OCI-LY1 (cell line): ENCODE results near the gene FRMD4A.

Source experiments
- H2AFZ ChIP-seq: fragments of 200-600 bp; sonication (generic), shearing (Covaris generic); 2 replicates; pipeline ENCODE4 v1.6.0; 2014; ENCODE audit warnings: antibody characterized with exemption, mild to moderate bottlenecking, low read length
- H3F3A ChIP-seq: fragments of 200-600 bp; sonication (generic), shearing (Covaris generic); 2 replicates; pipeline ENCODE4 v1.6.0; 2014; ENCODE audit warnings: mild to moderate bottlenecking, antibody characterized with exemption, low read length, moderate library complexity; ENCODE audit not compliant: insufficient read depth
- H3K27ac ChIP-seq: fragments of 200-600 bp; sonication (generic); 2 replicates; pipeline ENCODE4 v1.5.1; 2014; ENCODE audit warnings: low read length, mixed run types, mild to moderate bottlenecking, low read depth; ENCODE audit not compliant: poor library complexity, severe bottlenecking
- H3K27me3 ChIP-seq: fragments of 200-600 bp; sonication (generic); 2 replicates; pipeline ENCODE4 v1.6.0; 2014; ENCODE audit warnings: antibody characterized with exemption, mild to moderate bottlenecking, low read length, moderate library complexity; ENCODE audit not compliant: insufficient read depth
- H3K36me3 ChIP-seq: fragments of 200-600 bp; sonication (generic); 2 replicates; pipeline ENCODE4 v1.6.1; 2014; ENCODE audit warnings: mild to moderate bottlenecking, antibody characterized with exemption, low read length, moderate library complexity, mixed read lengths; ENCODE audit not compliant: insufficient read depth
- H3K4me1 ChIP-seq: fragments of 200-600 bp; sonication (generic); 2 replicates; pipeline ENCODE4 v1.5.1; 2014; ENCODE audit warnings: mild to moderate bottlenecking, low read length, moderate library complexity; ENCODE audit not compliant: insufficient read depth, severe bottlenecking
- H3K4me2 ChIP-seq: fragments of 200-600 bp; sonication (generic), shearing (Covaris generic); 2 replicates; pipeline ENCODE4 v1.6.1; 2014; ENCODE audit warnings: low read length
- H3K4me3 ChIP-seq: fragments of 200-600 bp; sonication (generic); 2 replicates; pipeline ENCODE4 v1.5.1; 2014; ENCODE audit warnings: low read length, low read depth, mild to moderate bottlenecking, mixed read lengths; ENCODE audit not compliant: poor library complexity, severe bottlenecking
- H3K79me2 ChIP-seq: fragments of 200-600 bp; shearing (Covaris generic); 2 replicates; pipeline ENCODE4 v1.6.1; 2016; ENCODE audit warnings: mixed run types, low read length, mixed read lengths; ENCODE audit not compliant: insufficient read depth
- H3K9ac ChIP-seq: fragments of 200-600 bp; sonication (generic), shearing (Covaris generic); 2 replicates; pipeline ENCODE4 v1.6.1; 2014; ENCODE audit warnings: mild to moderate bottlenecking, low read length, mixed read lengths
- H3K9me2 ChIP-seq: fragments of 200-600 bp; sonication (generic), shearing (Covaris generic); 2 replicates; pipeline ENCODE4 v1.6.1; 2014; ENCODE audit warnings: low read depth, mild to moderate bottlenecking, low read length, mixed read lengths
- H3K9me3 ChIP-seq: fragments of 200-600 bp; shearing (Covaris generic); 2 replicates; pipeline ENCODE4 v1.6.1; 2014; ENCODE audit warnings: low read length, mixed read lengths
- H4K20me1 ChIP-seq: fragments of 200-600 bp; sonication (generic), shearing (Covaris generic); 2 replicates; pipeline ENCODE4 v1.6.0; 2016; ENCODE audit warnings: mild to moderate bottlenecking, low read length; ENCODE audit not compliant: insufficient read depth
- EZH2 ChIP-seq: fragments of 200-600 bp; sonication (generic), shearing (Covaris generic); IDR thresholded peaks from 2 replicates; pipeline ENCODE4 v1.8.0; 2017; ENCODE audit warnings: borderline replicate concordance, mixed run types, mild to moderate bottlenecking, antibody characterized with exemption, low read length, moderate library complexity, mixed read lengths
- TF ChIP-seq, protein P1 (sequence below): fragments of 200-600 bp; sonication (generic), shearing (Covaris generic); IDR thresholded peaks from 2 replicates; pipeline ENCODE4 v1.5.1; 2017; ENCODE audit warnings: mild to moderate bottlenecking, antibody characterized with exemption, low read length, moderate library complexity, mixed read lengths

Gene FRMD4A

DNA sequence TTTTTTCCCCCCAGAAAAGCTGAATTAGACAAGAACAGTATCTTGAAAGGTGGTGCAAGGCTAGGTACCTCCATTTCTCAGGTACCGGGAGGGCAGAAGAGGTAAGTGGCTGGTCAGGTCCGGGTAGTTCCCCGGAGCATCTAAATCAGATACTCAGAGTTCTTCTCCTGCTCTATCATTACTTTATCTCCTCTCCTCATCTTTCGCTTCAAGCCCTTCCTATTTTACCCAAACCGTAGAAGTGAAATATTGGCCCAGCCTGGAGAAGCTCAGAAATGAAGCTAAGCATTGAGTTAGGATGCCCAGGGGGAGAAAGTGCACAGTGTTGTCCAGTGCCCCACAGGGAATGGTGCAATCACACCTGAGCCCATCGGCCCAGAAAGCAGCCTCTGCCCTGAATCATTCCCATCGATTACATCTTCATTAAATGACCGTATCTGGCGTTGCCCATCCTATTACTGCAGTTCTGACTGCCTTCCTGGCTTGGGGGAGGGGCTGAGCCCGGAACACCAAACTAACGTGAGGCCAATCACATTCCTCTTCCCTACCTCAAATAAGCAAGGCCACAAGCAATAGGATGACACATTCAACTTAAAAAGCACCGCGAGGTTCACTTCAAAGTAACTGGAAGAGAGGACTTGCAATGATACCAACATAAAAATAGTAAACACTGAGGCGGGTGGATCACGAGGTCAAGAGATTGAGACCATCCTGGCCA is 627.5 kb downstream of the FRMD4A start:
- Histone ChIP-seq H3K79me2 (no peaks in the 10 kb centered on the region), H3K4me3 (no peak overlapping the region), H3K9me2 (no peaks in the 10 kb centered on the region), H3K4me2 (no peak overlapping the region), H3F3A (no peaks in the 10 kb centered on the region), H4K20me1 (no peaks in the 10 kb centered on the region), H2AFZ (no peak overlapping the region), H3K4me1 (no peaks in the 10 kb centered on the region), H3K27me3 (peaks cover 4% of the 10 kb centered on the region; the same call in 1 of the 2 replicates), H3K9ac (no peak overlapping the region), H3K9me3 (no peaks in the 10 kb centered on the region), H3K36me3 (no peaks in the 10 kb centered on the region), H3K27ac (no peak overlapping the region)
- no peak for TF ChIP-seq EZH2
- TF ChIP-seq, protein P1, sequence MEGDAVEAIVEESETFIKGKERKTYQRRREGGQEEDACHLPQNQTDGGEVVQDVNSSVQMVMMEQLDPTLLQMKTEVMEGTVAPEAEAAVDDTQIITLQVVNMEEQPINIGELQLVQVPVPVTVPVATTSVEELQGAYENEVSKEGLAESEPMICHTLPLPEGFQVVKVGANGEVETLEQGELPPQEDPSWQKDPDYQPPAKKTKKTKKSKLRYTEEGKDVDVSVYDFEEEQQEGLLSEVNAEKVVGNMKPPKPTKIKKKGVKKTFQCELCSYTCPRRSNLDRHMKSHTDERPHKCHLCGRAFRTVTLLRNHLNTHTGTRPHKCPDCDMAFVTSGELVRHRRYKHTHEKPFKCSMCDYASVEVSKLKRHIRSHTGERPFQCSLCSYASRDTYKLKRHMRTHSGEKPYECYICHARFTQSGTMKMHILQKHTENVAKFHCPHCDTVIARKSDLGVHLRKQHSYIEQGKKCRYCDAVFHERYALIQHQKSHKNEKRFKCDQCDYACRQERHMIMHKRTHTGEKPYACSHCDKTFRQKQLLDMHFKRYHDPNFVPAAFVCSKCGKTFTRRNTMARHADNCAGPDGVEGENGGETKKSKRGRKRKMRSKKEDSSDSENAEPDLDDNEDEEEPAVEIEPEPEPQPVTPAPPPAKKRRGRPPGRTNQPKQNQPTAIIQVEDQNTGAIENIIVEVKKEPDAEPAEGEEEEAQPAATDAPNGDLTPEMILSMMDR, result no peak

DNA sequence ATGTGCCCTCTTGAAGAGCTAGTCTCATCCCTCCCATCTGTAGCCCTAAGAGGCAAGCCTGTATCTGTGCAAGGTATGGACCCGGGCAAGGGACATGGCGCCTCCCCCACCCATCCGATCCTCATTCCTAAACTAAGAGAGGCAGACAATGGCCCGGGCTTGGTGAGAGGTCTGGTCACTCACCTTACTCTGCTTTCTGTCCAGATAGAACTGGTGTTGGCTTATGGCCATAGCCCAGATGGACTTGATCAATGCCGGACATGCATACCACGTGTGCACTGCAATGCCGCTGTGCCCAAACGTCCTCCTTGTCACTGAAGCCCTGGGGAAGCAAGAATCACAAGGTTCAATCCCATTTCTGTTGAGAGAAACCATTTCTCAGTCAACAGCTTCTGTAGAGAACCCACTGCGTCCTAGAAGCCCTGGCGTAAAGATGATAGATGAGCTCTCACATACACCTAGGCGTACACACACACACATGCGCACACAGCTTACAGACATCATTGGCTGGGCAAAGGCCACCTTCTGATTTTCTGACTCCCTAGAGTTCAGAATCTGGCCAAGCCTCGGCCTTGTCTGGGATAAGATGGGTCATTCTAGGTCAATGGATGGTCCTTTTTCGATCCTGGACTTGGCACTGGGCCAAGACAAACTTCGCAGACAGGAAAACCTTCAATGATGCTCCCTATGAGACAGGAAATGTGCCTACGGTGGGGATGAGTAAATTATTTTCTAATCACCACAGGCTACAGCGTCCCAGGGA is 629.4 kb downstream of the FRMD4A start:
- Histone ChIP-seq H3K4me1 (no peaks in the 10 kb centered on the region), H3K4me2 (no peak overlapping the region), H3K36me3 (no peaks in the 10 kb centered on the region)

DNA sequence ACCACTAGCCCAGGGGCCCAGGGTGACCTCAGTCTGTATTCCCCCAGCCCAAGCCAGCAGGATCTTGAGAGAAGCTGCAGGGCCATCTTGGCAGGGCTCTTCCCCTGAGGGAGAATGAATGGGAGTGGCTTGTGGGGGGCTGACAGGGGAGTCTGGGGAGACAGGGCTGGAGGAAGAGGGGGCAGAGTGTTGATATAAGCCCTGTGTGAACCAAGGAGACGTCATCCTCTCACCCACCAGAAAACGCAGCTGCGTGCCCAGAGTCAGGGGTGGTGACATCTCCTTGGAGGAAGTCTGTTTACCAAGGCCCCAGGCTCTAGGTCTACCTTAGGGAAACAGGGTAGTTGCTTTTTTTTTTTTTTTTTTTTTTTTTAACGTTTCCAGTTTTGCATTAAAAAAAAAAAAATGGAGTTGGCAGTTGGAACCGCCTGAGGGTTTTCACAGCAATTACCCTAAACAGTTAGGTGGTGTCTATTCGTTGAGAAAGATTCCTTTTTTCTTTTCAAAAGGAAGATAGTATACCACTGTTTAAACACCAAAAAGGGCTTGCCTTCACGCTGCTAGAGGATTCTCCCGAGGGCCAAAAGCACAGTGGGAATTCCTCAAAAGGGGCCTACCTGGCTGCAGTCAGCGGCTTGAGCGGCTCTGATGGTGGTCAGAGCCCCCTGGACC is 630.1 kb downstream of the FRMD4A start:
- H3K4me2 ChIP-seq, result no peak overlapping the region
- H3K9me2 ChIP-seq, result no peaks in the 10 kb centered on the region
- H3K79me2 ChIP-seq, result no peaks in the 10 kb centered on the region
- no peaks in the 10 kb centered on the region for H3K4me1 ChIP-seq
- TF ChIP-seq, protein P1, result no peak
- no peak for TF ChIP-seq EZH2
- no peak overlapping the region for H3K4me3 ChIP-seq
- H3K27ac ChIP-seq, result no peak overlapping the region
- no peak overlapping the region for H2AFZ ChIP-seq
- no peaks in the 10 kb centered on the region for H4K20me1 ChIP-seq
- H3K9me3 ChIP-seq, result no peaks in the 10 kb centered on the region
- no peaks in the 10 kb centered on the region for H3K36me3 ChIP-seq
- no peak overlapping the region for H3K9ac ChIP-seq
- no peaks in the 10 kb centered on the region for H3F3A ChIP-seq
- peaks cover 4% of the 10 kb centered on the region; the same call in 1 of the 2 replicates for H3K27me3 ChIP-seq

More for the DNA sequence above, 629.4 kb downstream of the FRMD4A start:
- TF ChIP-seq, protein P1, result no peak
- no peak for TF ChIP-seq EZH2
- Histone ChIP-seq H3K9ac (no peak overlapping the region), H3K9me3 (no peaks in the 10 kb centered on the region), H3K79me2 (no peaks in the 10 kb centered on the region), H4K20me1 (no peaks in the 10 kb centered on the region), H3K9me2 (no peaks in the 10 kb centered on the region), H3F3A (no peaks in the 10 kb centered on the region), H3K27ac (no peak overlapping the region), H3K27me3 (peaks cover 4% of the 10 kb centered on the region; the same call in 1 of the 2 replicates), H2AFZ (no peak overlapping the region), H3K4me3 (no peak overlapping the region)
